Smooth muscle cell (in vitro differentiated cells): Measurements from ENCODE around the gene GATD1. TPM values are rescaled to one million over a fixed set of nuclear protein-coding genes. Genes with fewer than 3 reads are reported as not detected.

Experiments used
- DNase-seq: peaks from one replicate; lab custom pipeline; 2025; ENCODE audit not compliant: unreplicated experiment; lab: John Stamatoyannopoulos, UW
- H2AFZ ChIP-seq: fragments of 200-600 bp; sonication (generic); 2 replicates; pipeline ENCODE4 v1.6.0; 2016; ENCODE audit warnings: antibody characterized with exemption, low read depth, mild to moderate bottlenecking
- H3F3A ChIP-seq: fragments of 200-600 bp; sonication (generic); 2 replicates; pipeline ENCODE4 v1.6.0; 2017; ENCODE audit warnings: antibody characterized with exemption, low read depth
- H3K27ac ChIP-seq: fragments of 200-600 bp; sonication (generic); 2 replicates; pipeline ENCODE4 v1.5.1; 2016; ENCODE audit warnings: low read depth, mild to moderate bottlenecking
- H3K27me3 ChIP-seq: fragments of 200-600 bp; sonication (generic); 2 replicates; pipeline ENCODE4 v1.6.1; 2016; ENCODE audit warnings: low read depth, mild to moderate bottlenecking
- H3K36me3 ChIP-seq: fragments of 200-600 bp; sonication (generic); 2 replicates; pipeline ENCODE4 v1.5.1; 2016; ENCODE audit warnings: low read depth
- H3K4me1 ChIP-seq: fragments of 200-600 bp; sonication (generic); 2 replicates; pipeline ENCODE4 v1.5.1; 2016; ENCODE audit warnings: low read depth
- H3K4me2 ChIP-seq: fragments of 200-600 bp; sonication (generic); 2 replicates; pipeline ENCODE4 v1.6.0; 2016; ENCODE audit warnings: mild to moderate bottlenecking
- H3K4me3 ChIP-seq: fragments of 200-600 bp; sonication (generic); 2 replicates; pipeline ENCODE4 v1.5.1; 2016; ENCODE audit warnings: mild to moderate bottlenecking
- H3K79me2 ChIP-seq: fragments of 200-600 bp; sonication (generic); 2 replicates; pipeline ENCODE4 v1.6.0; 2016; ENCODE audit warnings: low read depth, mild to moderate bottlenecking
- H3K9ac ChIP-seq: fragments of 200-600 bp; sonication (generic); 2 replicates; pipeline ENCODE4 v1.6.0; 2016; ENCODE audit warnings: low read depth
- H3K9me3 ChIP-seq: fragments of 200-600 bp; sonication (generic); replicated peaks from 2 replicates; pipeline ENCODE4 v1.5.1; 2016; ENCODE audit warnings: low read depth
- H4K20me1 ChIP-seq: fragments of 200-600 bp; sonication (generic); 2 replicates; pipeline ENCODE4 v1.6.0; 2016; ENCODE audit warnings: low read depth
- WGBS: methylation state at CpG from one replicate; pipeline ENCODE4 v1.1.7; 2016; ENCODE audit warnings: low lambda C conversion rate; 5-methylcytosine and 5-hydroxymethylcytosine counted together
- polyA plus RNA-seq: library from polyadenylated mRNA; unstranded; fragments of >200 nt; fragmentation: Nextera tagmentation; extraction: Ambion mirVana; gene quantifications from 2 replicates; pipeline ENCODE4 v1.2.1, GENCODE V29; 2016
- total RNA-seq: library from RNA; depleted of rRNA; stranded (reverse); fragments of >200 nt; gene quantifications from 2 replicates; pipeline ENCODE4 v1.2.3, GENCODE V29; 2014
- TF ChIP-seq, protein P1 (sequence below): fragments of 200-600 bp; sonication (generic); IDR thresholded peaks from 2 replicates; pipeline ENCODE4 v1.5.1; 2017; ENCODE audit warnings: borderline replicate concordance, mild to moderate bottlenecking, antibody characterized with exemption; ENCODE audit not compliant: insufficient read depth, poor library complexity, severe bottlenecking

Gene GATD1
- total and polyA plus RNA-seq, 2 experiments from 2014 or later = 11.7 to 12.9 TPM

GRCh38 chr11:762421-763072, 14.7 kb downstream of the GATD1 start:
- H3K79me2 ChIP-seq = no peaks in the 10 kb centered on the region
- H3K4me1 ChIP-seq = no peaks in the 10 kb centered on the region
- no peak overlapping the region for H3K9ac ChIP-seq
- 79% methylated on average over 10 of the region's 10 CpGs for WGBS
- H2AFZ ChIP-seq = no peak overlapping the region
- no peak overlapping the region for H3K4me2 ChIP-seq
- TF ChIP-seq, protein P1, sequence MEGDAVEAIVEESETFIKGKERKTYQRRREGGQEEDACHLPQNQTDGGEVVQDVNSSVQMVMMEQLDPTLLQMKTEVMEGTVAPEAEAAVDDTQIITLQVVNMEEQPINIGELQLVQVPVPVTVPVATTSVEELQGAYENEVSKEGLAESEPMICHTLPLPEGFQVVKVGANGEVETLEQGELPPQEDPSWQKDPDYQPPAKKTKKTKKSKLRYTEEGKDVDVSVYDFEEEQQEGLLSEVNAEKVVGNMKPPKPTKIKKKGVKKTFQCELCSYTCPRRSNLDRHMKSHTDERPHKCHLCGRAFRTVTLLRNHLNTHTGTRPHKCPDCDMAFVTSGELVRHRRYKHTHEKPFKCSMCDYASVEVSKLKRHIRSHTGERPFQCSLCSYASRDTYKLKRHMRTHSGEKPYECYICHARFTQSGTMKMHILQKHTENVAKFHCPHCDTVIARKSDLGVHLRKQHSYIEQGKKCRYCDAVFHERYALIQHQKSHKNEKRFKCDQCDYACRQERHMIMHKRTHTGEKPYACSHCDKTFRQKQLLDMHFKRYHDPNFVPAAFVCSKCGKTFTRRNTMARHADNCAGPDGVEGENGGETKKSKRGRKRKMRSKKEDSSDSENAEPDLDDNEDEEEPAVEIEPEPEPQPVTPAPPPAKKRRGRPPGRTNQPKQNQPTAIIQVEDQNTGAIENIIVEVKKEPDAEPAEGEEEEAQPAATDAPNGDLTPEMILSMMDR = peak; percentile 15
- no peak overlapping the region for H3K27ac ChIP-seq
- no peak for DNase-seq
- H3F3A ChIP-seq = peaks cover 16% of the 10 kb centered on the region
- no peak overlapping the region for H3K4me3 ChIP-seq
- H3K36me3 ChIP-seq = peaks cover 6% of the 10 kb centered on the region
- no peaks in the 10 kb centered on the region for H3K9me3 ChIP-seq
- H4K20me1 ChIP-seq = peaks cover 59% of the 10 kb centered on the region
- H3K27me3 ChIP-seq = no peaks in the 10 kb centered on the region

- Histone ChIP-seq H3K9ac (no peak overlapping the region), H3K9me3 (no peaks in the 10 kb centered on the region), H3K4me1 (no peaks in the 10 kb centered on the region), H4K20me1 (peaks cover 59% of the 10 kb centered on the region), H3K36me3 (peaks cover 9% of the 10 kb centered on the region), H2AFZ (no peak overlapping the region), H3K27ac (no peak overlapping the region), H3F3A (peaks cover 12% of the 10 kb centered on the region), H3K4me2 (no peak overlapping the region), H3K4me3 (no peak overlapping the region), H3K79me2 (no peaks in the 10 kb centered on the region), H3K27me3 (no peaks in the 10 kb centered on the region)
- TF ChIP-seq, protein P1 = no peak
- no peak for DNase-seq
- WGBS = 94% methylated on average over 8 of the region's 8 CpGs
Measured at GRCh38 chr11:761526-762108, 15.7 kb downstream of the GATD1 start.

DNA sequence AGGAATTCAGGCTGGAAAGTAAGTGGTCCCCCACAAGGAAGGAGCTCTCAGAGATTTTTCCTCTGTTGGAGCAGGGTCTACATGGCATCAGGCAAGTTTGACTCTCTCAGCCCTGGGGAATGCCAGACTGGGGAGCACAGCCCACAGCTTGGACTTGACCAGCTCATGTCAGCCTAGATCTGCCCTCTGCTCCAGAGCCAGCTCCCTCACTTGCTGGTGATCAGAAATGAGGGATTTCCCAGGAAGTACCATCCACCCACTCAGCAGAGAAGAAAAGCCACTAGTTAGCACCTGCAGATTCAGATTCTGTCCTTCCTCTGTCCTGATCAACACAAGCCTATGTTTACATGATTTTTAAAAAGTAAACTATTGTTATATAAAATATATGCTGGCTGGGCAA, 17.1 kb downstream of the GATD1 start:
- Histone ChIP-seq H3K36me3 (peaks cover 9% of the 10 kb centered on the region), H4K20me1 (peaks cover 62% of the 10 kb centered on the region), H3K27ac (no peak overlapping the region), H3F3A (peaks cover 8% of the 10 kb centered on the region), H3K9me3 (no peaks in the 10 kb centered on the region), H3K4me2 (no peak overlapping the region), H3K79me2 (no peaks in the 10 kb centered on the region), H3K9ac (no peak overlapping the region), H3K4me1 (no peaks in the 10 kb centered on the region), H3K4me3 (no peak overlapping the region), H2AFZ (no peak overlapping the region), H3K27me3 (no peaks in the 10 kb centered on the region)
- TF ChIP-seq, protein P1 = no peak
- no peak for DNase-seq

DNA sequence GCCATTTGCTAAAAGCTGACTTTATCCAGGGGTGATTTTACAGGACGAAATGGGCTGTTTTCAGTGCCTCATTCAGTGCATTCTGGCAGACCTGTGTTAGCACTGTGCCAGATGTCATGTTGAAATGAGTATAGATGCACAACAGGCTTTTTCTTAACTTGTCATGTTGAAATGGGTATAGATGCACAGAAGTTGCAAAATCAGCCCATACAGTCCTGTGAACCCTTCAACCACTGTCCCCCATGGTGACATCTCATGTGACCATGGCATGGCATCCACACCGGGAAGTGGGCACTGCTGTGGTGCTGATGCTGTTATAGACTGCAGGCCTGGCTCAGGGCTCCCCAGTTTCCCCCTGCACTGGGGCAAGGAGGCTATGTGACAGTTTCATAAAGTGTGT, 27.6 kb downstream of the GATD1 start:
- Histone ChIP-seq H3K9me3 (no peaks in the 10 kb centered on the region), H3K4me3 (no peak overlapping the region), H2AFZ (no peak overlapping the region), H3K4me1 (peaks cover 13% of the 10 kb centered on the region), H3K4me2 (peak overlapping the region; percentile 98), H3K36me3 (no peaks in the 10 kb centered on the region), H4K20me1 (peaks cover 66% of the 10 kb centered on the region), H3K79me2 (peaks cover 73% of the 10 kb centered on the region), H3K27me3 (no peaks in the 10 kb centered on the region), H3K9ac (no peak overlapping the region), H3F3A (peaks cover 3% of the 10 kb centered on the region), H3K27ac (peak overlapping the region; percentile 22)
- no peak for DNase-seq
- WGBS = 98% methylated on average over 2 of the region's 2 CpGs
- TF ChIP-seq, protein P1 = no peak
